Neuronal stem cell (in vitro differentiated cells): Measurements from ENCODE around the gene PIGK.
A peak's percentile ranks its signal among the peaks of the same experiment; 100 is the strongest.

Experiments used
- DNase-seq: peaks from one replicate; pipeline ENCODE4 v3.0.0-alpha.2; 2013; ENCODE audit warnings: low spot score
- H2AFZ ChIP-seq: one replicate; pipeline ENCODE4 v1.6.1; 2013; ENCODE audit warnings: mild to moderate bottlenecking, low read length, inconsistent platforms
- H2AK5ac ChIP-seq: 2 replicates; pipeline ENCODE4 v1.6.1; 2013; ENCODE audit warnings: low read depth, mild to moderate bottlenecking, inconsistent platforms, low read length, moderate library complexity, mixed read lengths
- H2BK120ac ChIP-seq: 2 replicates; pipeline ENCODE4 v1.6.1; 2013; ENCODE audit warnings: low read depth, mild to moderate bottlenecking, inconsistent platforms, low read length, moderate library complexity, mixed read lengths
- H2BK12ac ChIP-seq: one replicate; pipeline ENCODE4 v1.6.1; 2013; ENCODE audit warnings: low read length, inconsistent platforms
- H2BK15ac ChIP-seq: 2 replicates; pipeline ENCODE4 v1.6.1; 2013; ENCODE audit warnings: mild to moderate bottlenecking, low read length, inconsistent platforms, mixed read lengths
- H2BK5ac ChIP-seq: one replicate; pipeline ENCODE4 v1.6.1; 2013; ENCODE audit warnings: inconsistent platforms, mild to moderate bottlenecking, low read length, moderate library complexity
- H3K14ac ChIP-seq: one replicate; pipeline ENCODE4 v1.6.1; 2013; ENCODE audit warnings: low read length, inconsistent platforms
- H3K18ac ChIP-seq: 2 replicates; pipeline ENCODE4 v1.6.1; 2013; ENCODE audit warnings: low read length, inconsistent platforms
- H3K23ac ChIP-seq: 2 replicates; pipeline ENCODE4 v1.6.1; 2013; ENCODE audit warnings: low read depth, mild to moderate bottlenecking, mixed read lengths, low read length, inconsistent platforms; ENCODE audit not compliant: poor library complexity
- H3K27ac ChIP-seq: replicated peaks from 3 replicates; pipeline ENCODE4 v1.5.1; 2013; ENCODE audit warnings: low read length, inconsistent platforms
- H3K27me3 ChIP-seq, 3 experiments: 2 replicates each; pipeline ENCODE4 v1.6.1; 2013; ENCODE audit warnings: low read length in 3 of 3, mild to moderate bottlenecking in 2 of 3, inconsistent platforms in 1 of 3, low read depth in 1 of 3, mixed read lengths in 1 of 3, moderate library complexity in 1 of 3; ENCODE audit not compliant: control insufficient read depth in 3 of 3, insufficient read depth in 3 of 3
- H3K36me3 ChIP-seq, 2 donors: replicated peaks in 1 of 2; 2 replicates each; pipeline ENCODE4 v1.6.1; 2013; ENCODE audit warnings: low read length in 2 of 2; ENCODE audit not compliant: control insufficient read depth in 2 of 2, insufficient read depth in 2 of 2
- H3K4ac ChIP-seq: 2 replicates; pipeline ENCODE4 v1.6.1; 2013; ENCODE audit warnings: inconsistent platforms, mild to moderate bottlenecking, low read length, moderate library complexity
- H3K4me1 ChIP-seq, 2 donors: 1 replicate in 1 of 2; 2 replicates in 1 of 2; pipeline ENCODE4 v1.6.1; 2013; ENCODE audit warnings: low read length in 2 of 2, low read depth in 1 of 2; ENCODE audit not compliant: control insufficient read depth in 2 of 2, insufficient read depth in 1 of 2
- H3K4me2 ChIP-seq: one replicate; pipeline ENCODE4 v1.6.1; 2013; ENCODE audit warnings: mild to moderate bottlenecking, low read length, inconsistent platforms; ENCODE audit not compliant: insufficient read depth, poor library complexity, severe bottlenecking
- H3K4me3 ChIP-seq, 2 donors: 2 replicates each; pipeline ENCODE4 v1.5.1; 2013; ENCODE audit warnings: low read length in 2 of 2, mild to moderate bottlenecking in 2 of 2, inconsistent platforms in 1 of 2, moderate library complexity in 1 of 2
- H3K79me1 ChIP-seq: one replicate; pipeline ENCODE4 v1.6.1; 2013; ENCODE audit warnings: low read depth, mild to moderate bottlenecking, inconsistent platforms, low read length, moderate library complexity
- H3K9ac ChIP-seq: one replicate; pipeline ENCODE4 v1.6.1; 2013; ENCODE audit warnings: mild to moderate bottlenecking, low read depth, low read length, inconsistent platforms; ENCODE audit not compliant: poor library complexity
- H3K9me3 ChIP-seq, 2 donors: replicated peaks in 1 of 2; 2 replicates each; pipeline versions ENCODE3 to v1.6.1; 2013; ENCODE audit warnings: low read length in 2 of 2, mild to moderate bottlenecking in 2 of 2, inconsistent platforms in 1 of 2, low read depth in 1 of 2, mixed read lengths in 1 of 2, moderate library complexity in 1 of 2; ENCODE audit not compliant: control insufficient read depth in 2 of 2, insufficient read depth in 1 of 2
- H4K8ac ChIP-seq: one replicate; pipeline ENCODE4 v1.6.1; 2013; ENCODE audit warnings: low read depth, mild to moderate bottlenecking, inconsistent platforms, low read length, moderate library complexity
- H4K91ac ChIP-seq: one replicate; pipeline ENCODE4 v1.6.1; 2013; ENCODE audit warnings: low read length, low read depth, mild to moderate bottlenecking, inconsistent platforms; ENCODE audit not compliant: poor library complexity
- WGBS, 2 donors: extraction: QIAGEN DNeasy Blood & Tissue Kit; methylation state at CpG; one replicate each; pipeline ENCODE4 v1.1.7; 2013; ENCODE audit warnings: missing lambda C conversion rate in 2 of 2, mixed read lengths in 1 of 2; ENCODE audit not compliant: insufficient read length in 2 of 2, insufficient replicate concordance in 1 of 2; ENCODE audit errors: extremely low coverage in 2 of 2; 5-methylcytosine and 5-hydroxymethylcytosine counted together
- small RNA-seq: library from polyadenylated mRNA; stranded (forward); fragments of <200 nt; extraction: miRNeasy Mini kit (QIAGEN cat#:217004); gene quantifications from one replicate; pipeline ENCODE3, GENCODE V24; 2013; ENCODE audit not compliant: insufficient read depth

The PIGK gene

DNA sequence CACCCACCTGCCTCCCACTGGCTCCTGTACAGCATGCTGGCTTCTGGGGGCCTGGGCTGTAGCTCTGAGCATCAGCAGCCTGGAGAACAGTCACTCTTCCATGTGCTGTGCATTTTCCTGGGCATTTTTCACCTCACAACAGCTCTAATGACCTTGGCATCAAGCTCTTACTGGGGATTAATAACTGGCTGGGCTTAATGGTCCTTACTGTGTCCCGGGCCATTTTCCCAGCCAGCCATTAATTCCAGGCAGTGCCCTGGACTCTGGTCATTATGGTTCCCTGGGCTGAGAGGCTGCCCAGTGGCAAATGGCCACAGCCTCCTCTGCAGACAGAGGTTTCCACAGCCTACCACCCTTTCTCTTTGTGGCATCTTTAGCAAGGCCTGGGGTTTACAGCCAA is 180.1 kb downstream of the PIGK start:
- Histone ChIP-seq H3K27ac (no peak overlapping the region), H3K4me1 (no peaks in the 10 kb centered on the region)
- no CpG with 5 or more reads among the region's 1 CpG for WGBS, 2 donors

More for the DNA sequence above, 180.1 kb downstream of the PIGK start:
- no peak overlapping the region for H2BK5ac ChIP-seq
- H3K4me2 ChIP-seq, result no peak overlapping the region
- H3K79me1 ChIP-seq, result no peaks in the 10 kb centered on the region
- no peak for DNase-seq
- no peaks in the 10 kb centered on the region for H3K9me3 ChIP-seq
- H4K8ac ChIP-seq, result no peak overlapping the region
- H2BK120ac ChIP-seq, result no peak overlapping the region
- H2AK5ac ChIP-seq, result no peak overlapping the region
- no peak overlapping the region for H3K18ac ChIP-seq
- H2AFZ ChIP-seq, result no peak overlapping the region
- no peak overlapping the region for H2BK12ac ChIP-seq
- no peak overlapping the region for H3K4me3 ChIP-seq
- no peaks in the 10 kb centered on the region for H3K27me3 ChIP-seq
- no peak overlapping the region for H2BK15ac ChIP-seq
- no peak overlapping the region for H3K23ac ChIP-seq
- no peak overlapping the region for H4K91ac ChIP-seq
- H3K4ac ChIP-seq, result no peak overlapping the region
- no peaks in the 10 kb centered on the region for H3K36me3 ChIP-seq
- H3K9ac ChIP-seq, result no peak overlapping the region
- no peak overlapping the region for H3K14ac ChIP-seq

Small RNAs within 50 kb of the gene (small RNA-seq; reads per million reads assigned to genes)
- gene MIR7156, result 3.9 reads per million, percentile 6 among the genes with 10 or more reads in this experiment
